Testis (tissue), 2 donors: ENCODE data around the gene IL23R.

ENCODE experiments used
- POLR2A ChIP-seq: fragments of 450-650 bp; IDR thresholded peaks from one replicate; pipeline ENCODE4 v1.6.1; 2017; ENCODE audit warnings: antibody characterized with exemption, mild to moderate bottlenecking, moderate library complexity
- TF ChIP-seq, protein P1 (sequence below), 3 experiments: fragments of 450-650 bp in 2 of 3; fragments of 200-600 bp in 1 of 3; sonication (generic) in 1 of 3; IDR thresholded peaks; one replicate each; pipeline ENCODE4 v1.5.1; 2016 to 2019; ENCODE audit warnings: antibody characterized with exemption in 3 of 3, mild to moderate bottlenecking in 2 of 3, moderate library complexity in 1 of 3

DNA sequence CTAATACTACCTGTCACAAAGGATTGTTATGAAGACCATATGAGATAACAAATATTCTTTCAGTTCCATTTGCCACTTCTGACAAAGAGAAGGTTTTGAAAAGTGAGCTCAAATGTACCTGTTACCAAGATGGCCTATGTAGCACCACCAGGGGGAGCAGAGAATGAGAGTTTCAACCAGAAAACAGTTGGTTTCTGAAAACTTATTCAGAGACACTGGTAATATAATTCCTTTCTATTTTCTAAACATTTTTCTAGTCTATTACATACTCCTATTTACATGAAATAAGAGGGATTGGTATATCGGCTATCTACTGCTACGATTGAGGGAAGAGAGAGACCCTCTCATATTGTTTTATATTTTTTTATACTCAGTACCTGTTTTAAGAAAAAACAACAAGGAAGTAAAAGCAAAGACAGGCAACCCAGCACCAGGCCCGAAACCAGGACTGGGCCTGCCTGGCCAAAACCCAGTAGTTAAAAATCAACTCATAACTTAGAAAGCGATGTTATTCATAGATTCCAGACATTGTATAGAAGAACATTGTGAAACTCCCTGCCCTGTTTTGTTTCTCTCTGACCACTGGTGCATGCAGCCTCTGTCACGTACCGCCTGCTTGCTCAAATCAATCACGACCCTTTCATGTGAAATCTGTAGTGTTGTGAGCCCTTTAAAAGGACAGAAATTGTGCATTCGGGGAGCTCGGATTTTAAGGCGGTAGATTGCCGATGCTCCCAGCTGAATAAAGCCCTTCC is 48.3 kb downstream of the IL23R start:
- TF ChIP-seq, protein P1, sequence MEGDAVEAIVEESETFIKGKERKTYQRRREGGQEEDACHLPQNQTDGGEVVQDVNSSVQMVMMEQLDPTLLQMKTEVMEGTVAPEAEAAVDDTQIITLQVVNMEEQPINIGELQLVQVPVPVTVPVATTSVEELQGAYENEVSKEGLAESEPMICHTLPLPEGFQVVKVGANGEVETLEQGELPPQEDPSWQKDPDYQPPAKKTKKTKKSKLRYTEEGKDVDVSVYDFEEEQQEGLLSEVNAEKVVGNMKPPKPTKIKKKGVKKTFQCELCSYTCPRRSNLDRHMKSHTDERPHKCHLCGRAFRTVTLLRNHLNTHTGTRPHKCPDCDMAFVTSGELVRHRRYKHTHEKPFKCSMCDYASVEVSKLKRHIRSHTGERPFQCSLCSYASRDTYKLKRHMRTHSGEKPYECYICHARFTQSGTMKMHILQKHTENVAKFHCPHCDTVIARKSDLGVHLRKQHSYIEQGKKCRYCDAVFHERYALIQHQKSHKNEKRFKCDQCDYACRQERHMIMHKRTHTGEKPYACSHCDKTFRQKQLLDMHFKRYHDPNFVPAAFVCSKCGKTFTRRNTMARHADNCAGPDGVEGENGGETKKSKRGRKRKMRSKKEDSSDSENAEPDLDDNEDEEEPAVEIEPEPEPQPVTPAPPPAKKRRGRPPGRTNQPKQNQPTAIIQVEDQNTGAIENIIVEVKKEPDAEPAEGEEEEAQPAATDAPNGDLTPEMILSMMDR (IDR thresholded peaks at IDR 0.05), result peak in 2 of 3 experiments; percentile 31 to 43
- TF ChIP-seq POLR2A, result no peak
